ENCODE measurements around the gene HNRNPH3. TPM values are rescaled to one million over a fixed set of nuclear protein-coding genes. Genes with fewer than 3 reads are reported as not detected.

The HNRNPH3 gene, protein sequence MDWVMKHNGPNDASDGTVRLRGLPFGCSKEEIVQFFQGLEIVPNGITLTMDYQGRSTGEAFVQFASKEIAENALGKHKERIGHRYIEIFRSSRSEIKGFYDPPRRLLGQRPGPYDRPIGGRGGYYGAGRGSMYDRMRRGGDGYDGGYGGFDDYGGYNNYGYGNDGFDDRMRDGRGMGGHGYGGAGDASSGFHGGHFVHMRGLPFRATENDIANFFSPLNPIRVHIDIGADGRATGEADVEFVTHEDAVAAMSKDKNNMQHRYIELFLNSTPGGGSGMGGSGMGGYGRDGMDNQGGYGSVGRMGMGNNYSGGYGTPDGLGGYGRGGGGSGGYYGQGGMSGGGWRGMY
- 117 TPM for total RNA-seq
- long read RNA-seq, transcript HNRNPH3-201 (10 exons, 2,339 nt) = major isoform, 38 of 114 reads
- long read RNA-seq, transcript HNRNPH3-202 (10 exons, 1,332 nt) = minor isoform, 5 of 114 reads
- long read RNA-seq, partial matches to known transcripts = 9 of 114 reads
- long read RNA-seq, other reads (novel, unspliced or antisense) = 59 of 114 reads

- peaks cover 58% of the 10 kb centered on the region for H3K4me1 ChIP-seq
- intact Hi-C loops (cut with DNase I) = no loop called here
- TF ChIP-seq CTCF (IDR thresholded peaks at IDR 0.05) = peak; percentile 7
Observed at GRCh38 chr10:68331455-68332258, at the start of gene HNRNPH3. TSS of gene HNRNPH3 (plus strand) at chr10:68332064. CDS start at chr10:68337222, 5,158 bp downstream.

DNA sequence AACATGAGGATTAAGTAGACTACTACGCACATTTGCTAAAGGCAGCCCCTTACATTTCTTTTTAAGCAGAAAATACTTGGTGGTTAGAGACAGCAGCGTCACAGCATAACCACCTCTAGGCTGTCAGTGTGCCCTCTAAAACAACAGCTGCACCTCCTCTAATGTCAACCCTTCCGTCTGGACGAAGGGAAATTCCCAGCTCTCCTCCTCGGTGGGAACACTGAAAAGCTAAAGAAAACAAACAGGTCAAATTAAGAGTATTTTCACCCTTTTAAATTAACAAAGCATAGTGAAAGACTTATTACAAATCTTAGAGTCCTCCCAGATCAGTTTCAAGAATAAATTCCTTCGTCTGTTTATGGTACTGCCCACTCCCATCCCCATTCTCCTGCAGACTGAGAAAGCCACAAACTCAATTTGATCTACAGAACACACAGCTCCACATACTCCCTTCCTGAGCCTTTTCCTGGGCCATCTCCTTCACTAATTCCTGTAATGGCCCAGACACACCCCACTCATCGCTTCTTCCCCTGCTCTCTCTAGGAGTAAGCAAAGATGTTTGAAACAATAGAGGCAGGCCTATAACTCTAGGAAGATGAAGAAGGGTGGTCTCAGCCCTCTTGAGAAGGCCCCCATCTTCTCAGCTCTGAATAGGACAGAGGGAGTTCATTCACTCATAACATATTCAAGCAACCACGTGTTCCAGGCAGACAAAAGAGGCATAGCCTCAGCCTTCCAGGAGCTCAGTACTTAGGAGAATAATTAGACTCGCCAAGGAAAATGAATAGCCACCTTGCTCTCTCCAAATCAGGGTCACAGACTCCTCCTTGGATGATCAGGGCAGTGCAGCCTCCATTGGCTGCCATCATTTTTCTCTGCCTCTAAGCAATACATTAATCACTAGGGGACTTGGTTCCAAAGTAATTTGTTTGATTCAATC lies 47.5 kb upstream of the HNRNPH3 start:
- DNase-seq = no peak
- no peak for ATAC-seq
- intact Hi-C loops (cut with DNase I) = no loop called here

More at GRCh38 chr10:68331455-68332258, at the start of gene HNRNPH3:
- DNase-seq (peak; percentile 97), ATAC-seq (peak; percentile 95 to 97)
- H3K36me3 ChIP-seq = peaks cover 5% of the 10 kb centered on the region
- no peaks in the 10 kb centered on the region for H3K9me3 ChIP-seq
- H3K4me3 ChIP-seq = peak within 1 kb of the TSS; percentile 85
- H3K27me3 ChIP-seq (ENCODE audit: low read depth) = no peaks in the 10 kb centered on the region
- peak within 1 kb of the TSS; percentile 99 for H3K27ac ChIP-seq

GRCh38 chr10:68288717-68289116 lies 43.1 kb upstream of the HNRNPH3 start:
- no peaks in the 10 kb centered on the region for H3K9me3 ChIP-seq
- TF ChIP-seq CTCF (IDR thresholded peaks at IDR 0.05) = no peak
- DNase-seq (no peak), ATAC-seq (no peak)
- no peak overlapping the region for H3K4me3 ChIP-seq
- intact Hi-C loops (cut with DNase I) = no loop called here
- no peaks in the 10 kb centered on the region for H3K36me3 ChIP-seq
- H3K27me3 ChIP-seq (ENCODE audit: low read depth) = no peaks in the 10 kb centered on the region
- H3K27ac ChIP-seq = no peak overlapping the region
- H3K4me1 ChIP-seq = no peaks in the 10 kb centered on the region

More for the DNA sequence above, 47.5 kb upstream of the HNRNPH3 start:
- Histone ChIP-seq H3K27me3 (ENCODE audit: low read depth) (no peaks in the 10 kb centered on the region), H3K4me3 (no peak overlapping the region), H3K9me3 (no peaks in the 10 kb centered on the region), H3K36me3 (no peaks in the 10 kb centered on the region), H3K27ac (no peak overlapping the region), H3K4me1 (no peaks in the 10 kb centered on the region)
- no peak for TF ChIP-seq CTCF (IDR thresholded peaks at IDR 0.05)

DNA sequence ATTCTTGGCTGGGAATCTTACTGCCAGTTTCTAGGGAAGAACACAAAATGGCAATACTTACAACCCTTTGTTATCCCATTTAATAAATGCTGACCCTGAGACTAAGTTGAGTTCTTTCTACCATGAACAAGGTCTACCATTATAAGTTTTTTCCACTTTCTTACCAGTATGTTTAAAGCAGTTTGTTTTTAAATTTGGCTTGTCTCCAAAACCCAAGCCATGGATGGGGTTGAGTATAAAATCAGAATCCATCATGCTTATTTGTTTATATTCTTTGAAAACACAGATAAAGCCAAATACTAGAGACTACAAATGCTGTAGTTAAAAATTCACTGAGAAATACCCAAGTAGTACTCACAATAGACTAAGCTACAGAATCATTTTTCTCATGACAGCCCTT lies 41.1 kb upstream of the HNRNPH3 start:
- no peak for TF ChIP-seq CTCF (IDR thresholded peaks at IDR 0.05)
- intact Hi-C loops (cut with DNase I) = no loop called here
- Histone ChIP-seq H3K27ac (no peak overlapping the region), H3K27me3 (ENCODE audit: low read depth) (no peaks in the 10 kb centered on the region), H3K9me3 (no peaks in the 10 kb centered on the region), H3K4me1 (no peaks in the 10 kb centered on the region), H3K36me3 (no peaks in the 10 kb centered on the region), H3K4me3 (no peak overlapping the region)
- no peak for ATAC-seq
- no peak for DNase-seq
